ENCODE data around the gene PFAS.

Gene PFAS

GRCh38 chr17:8222380-8222629, 26.8 kb upstream of the PFAS start:
- no peak for TF ChIP-seq CTCF (IDR thresholded peaks at IDR 0.05)
- Histone ChIP-seq H3K4me1 (peaks cover 0 to 32% (median 16%) of the 10 kb centered on the region in 4 donors), H3K36me3 (peaks cover 0 to under 1% (median under 1%) of the 10 kb centered on the region in 3 donors), H3K27me3 (no peaks in the 10 kb centered on the region), H3K27ac (peak overlapping the region; percentile 96 to 99), H3K4me3 (peak overlapping the region; percentile 64 to 69), H3K9me3 (no peaks in the 10 kb centered on the region)
- intact Hi-C loops (cut with DNase I; ENCODE audit: low total_unique reads), result loop anchor here (1.0 kb wide), 1 partner anchor 36 kb away; no protein-coding TSS in a partner anchor
- DNase-seq, result no peak

- intact Hi-C loops (cut with DNase I; ENCODE audit: low total_unique reads), result loop anchor here (1.0 kb wide), 1 partner anchor 36 kb away; no protein-coding TSS in a partner anchor
- H3K27ac ChIP-seq, result peak overlapping the region; percentile 96 to 99
- no peak for TF ChIP-seq CTCF (IDR thresholded peaks at IDR 0.05)
These were observed 26.3 kb upstream of the PFAS start for GRCh38 chr17:8222630-8223355.

GRCh38 chr17:8223356-8224126, 25.5 kb upstream of the PFAS start:
- H3K27me3 ChIP-seq, result no peaks in the 10 kb centered on the region
- DNase-seq, result peak; percentile 69 to 85
- peak overlapping the region; percentile 96 to 99 for H3K27ac ChIP-seq
- no peaks in the 10 kb centered on the region for H3K9me3 ChIP-seq
- no peak for TF ChIP-seq CTCF (IDR thresholded peaks at IDR 0.05)
- H3K4me3 ChIP-seq, result peak overlapping the region; percentile 64 to 69
- intact Hi-C loops (cut with DNase I; ENCODE audit: low total_unique reads), result no loop called here
- peaks cover 0 to 36% (median 16%) of the 10 kb centered on the region in 4 donors for H3K4me1 ChIP-seq
- peaks cover 11 to 13% (median 13%) of the 10 kb centered on the region in 3 donors for H3K36me3 ChIP-seq

More at GRCh38 chr17:8222630-8223355, 26.3 kb upstream of the PFAS start:
- Histone ChIP-seq H3K4me3 (peak overlapping the region; percentile 64 to 69), H3K9me3 (no peaks in the 10 kb centered on the region), H3K4me1 (peaks cover 0 to 36% (median 16%) of the 10 kb centered on the region in 4 donors), H3K36me3 (peaks cover 4 to 6% (median 5%) of the 10 kb centered on the region in 3 donors), H3K27me3 (no peaks in the 10 kb centered on the region)
- DNase-seq, result peak; percentile 95 to 98

GRCh38 chr17:8224891-8225812, 23.9 kb upstream of the PFAS start:
- H3K27me3 ChIP-seq, result no peaks in the 10 kb centered on the region
- peaks cover 0 to 36% (median 15%) of the 10 kb centered on the region in 4 donors for H3K4me1 ChIP-seq
- TF ChIP-seq CTCF (IDR thresholded peaks at IDR 0.05), result no peak
- peaks cover 27 to 29% (median 29%) of the 10 kb centered on the region in 3 donors for H3K36me3 ChIP-seq
- DNase-seq, result no peak
- peak overlapping the region; percentile 46 to 99 for H3K27ac ChIP-seq
- no peak overlapping the region for H3K4me3 ChIP-seq
- no peaks in the 10 kb centered on the region for H3K9me3 ChIP-seq
- intact Hi-C loops (cut with DNase I; ENCODE audit: low total_unique reads), result no loop called here

All from tibial artery (tissue), 4 donors.